Measurements from ENCODE around the gene TRIP13.

DNA sequence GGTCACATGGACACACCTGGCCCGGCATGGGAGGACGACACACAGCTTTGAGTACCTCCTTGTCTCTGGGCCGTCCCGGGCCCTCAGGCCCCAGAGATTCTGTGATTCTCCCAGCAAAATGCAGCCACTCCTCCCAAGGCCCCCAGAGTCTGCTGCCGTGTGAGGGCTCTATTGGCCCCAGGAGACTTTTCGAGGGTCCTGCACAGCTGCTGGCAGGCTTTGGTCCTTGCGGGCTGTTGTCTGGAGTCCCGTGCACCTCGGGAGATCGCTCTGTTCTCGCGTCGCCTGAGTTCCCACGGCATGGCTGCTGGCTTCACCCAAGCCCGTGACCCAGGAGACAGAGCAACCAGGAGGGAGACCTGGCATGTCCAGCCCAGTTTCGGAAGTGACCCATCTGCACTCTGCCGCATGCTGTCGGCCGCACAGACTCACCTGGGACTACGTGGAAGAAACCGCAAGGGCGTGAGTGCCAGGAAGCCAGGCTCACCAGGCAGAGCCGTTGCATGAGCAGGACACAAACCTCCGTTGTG lies 69.1 kb downstream of the TRIP13 start:
- TF ChIP-seq POLR2AphosphoS5 (IDR thresholded peaks at IDR 0.05; ENCODE audit: low read depth, low read length), result no peak
- no peak for TF ChIP-seq POLR2A (IDR thresholded peaks at IDR 0.05; ENCODE audit: low read depth, low read length)
- no peak for TF ChIP-seq TAF1 (IDR thresholded peaks at IDR 0.05; ENCODE audit: low read depth, low read length)
